Kidney (tissue), 14 donors: Measurements from ENCODE around the gene GRIN2A. TPM values are rescaled to one million over a fixed set of nuclear protein-coding genes. Genes with fewer than 3 reads are reported as not detected.

Source experiments
- DNase-seq, 5 donors: peaks; one replicate each; pipeline ENCODE4 v3.0.0-alpha.2; 2013 to 2020
- FAIRE-seq: peaks from 2 replicates; lab custom pipeline; 2012; peaks lifted over from hg19 to GRCh38; lab: Jason Lieb, UNC
- H3K27ac ChIP-seq, 2 donors: one replicate each; pipeline ENCODE4 v1.7.0; 2013; ENCODE audit warnings: low read depth in 2 of 2, low read length in 2 of 2, inconsistent platforms in 1 of 2
- H3K27me3 ChIP-seq: one replicate; pipeline ENCODE4 v1.7.1; 2013; ENCODE audit warnings: low read length, inconsistent platforms; ENCODE audit not compliant: control insufficient read depth, insufficient read depth
- H3K36me3 ChIP-seq, 3 donors: one replicate each; pipeline versions ENCODE4 v1.7.0 to v1.7.1; 2013; ENCODE audit warnings: low read length in 3 of 3, control low read depth in 1 of 3, inconsistent platforms in 1 of 3; ENCODE audit not compliant: insufficient read depth in 3 of 3, control insufficient read depth in 2 of 3
- H3K4me1 ChIP-seq, 3 donors: one replicate each; pipeline versions ENCODE4 v1.7.0 to v1.7.1; 2013; ENCODE audit warnings: low read length in 3 of 3, inconsistent platforms in 1 of 3, low read depth in 1 of 3; ENCODE audit not compliant: control insufficient read depth in 2 of 3, insufficient read depth in 2 of 3
- H3K4me3 ChIP-seq, 3 donors: one replicate each; pipeline versions ENCODE4 v1.7.0 to v1.8.1; 2013; ENCODE audit warnings: low read length in 3 of 3, control low read depth in 1 of 3, inconsistent platforms in 1 of 3
- H3K9ac ChIP-seq, 3 donors: one replicate each; pipeline versions ENCODE4 v1.7.0 to v1.7.1; 2013; ENCODE audit warnings: low read length in 3 of 3, control low read depth in 1 of 3, inconsistent platforms in 1 of 3
- H3K9me3 ChIP-seq, 3 donors: one replicate each; pipeline versions ENCODE4 v1.7.0 to v1.7.1; 2013; ENCODE audit warnings: low read length in 3 of 3, control low read depth in 1 of 3, inconsistent platforms in 1 of 3; ENCODE audit not compliant: control insufficient read depth in 2 of 3, insufficient read depth in 1 of 3
- CTCF ChIP-seq: IDR thresholded peaks from 3 replicates; pipeline ENCODE4 v1.5.1; 2012; ENCODE audit warnings: mild to moderate bottlenecking, moderate library complexity, borderline replicate concordance; ENCODE audit not compliant: insufficient read depth; ENCODE audit errors: extremely low read depth
- intact Hi-C: fragments of 100-400 bp; cut with DNase I; formaldehyde crosslinking; loops from one replicate; pipeline ENCODE4 v1.11.1; 2022
- polyA plus RNA-seq: library from polyadenylated mRNA; stranded (reverse); fragments of 350-450 nt; fragmentation: Illumina TruSeq; extraction: RNeasy Lipid Tissue Mini Kit (QIAGEN cat#74804); gene quantifications from one replicate; pipeline ENCODE4 v1.2.3, GENCODE V29; 2014; ENCODE audit warnings: low read depth, low replicate concordance; ENCODE audit not compliant: insufficient read depth
- total RNA-seq: library from RNA; stranded (reverse); fragmentation: NEBNext Ultra II Directional; extraction: Animal tissue kit (Norgen Biotek cat#: 25700); gene quantifications from one replicate; pipeline ENCODE4 v1.2.1, GENCODE V29; 2021
- donor health status: control.
- donor health status: control.
- donor health status: control.
- donor health status: control.
- donor health status: control.
- donor health status: DM: yes; HTN: yes; CAD: no.
- donor health status: Normal renal cell carcinoma (clear cell type).

GRIN2A gene
- total and polyA plus RNA-seq, 2 donors from 2014 or later, result 0.28 to 6.5 TPM

GRCh38 chr16:9980981-9981380, 201.2 kb downstream of the GRIN2A start:
- intact Hi-C loops, result no loop called here
- Histone ChIP-seq H3K4me1 (no peaks in the 10 kb centered on the region), H3K9ac (no peak overlapping the region), H3K27me3 (no peaks in the 10 kb centered on the region), H3K27ac (no peak overlapping the region), H3K36me3 (no peaks in the 10 kb centered on the region), H3K4me3 (no peak overlapping the region), H3K9me3 (no peaks in the 10 kb centered on the region)
- no peak for TF ChIP-seq CTCF
- FAIRE-seq, result no peak
- no peak for DNase-seq

- DNase-seq, result no peak
- no peaks in the 10 kb centered on the region for H3K9me3 ChIP-seq
- FAIRE-seq, result no peak
- no peak overlapping the region for H3K27ac ChIP-seq
- no peaks in the 10 kb centered on the region for H3K27me3 ChIP-seq
- no peaks in the 10 kb centered on the region for H3K4me1 ChIP-seq
- intact Hi-C loops, result no loop called here
- H3K4me3 ChIP-seq, result no peak overlapping the region
- H3K9ac ChIP-seq, result no peak overlapping the region
- no peak for TF ChIP-seq CTCF
- H3K36me3 ChIP-seq, result no peaks in the 10 kb centered on the region
These were observed 204.0 kb downstream of the GRIN2A start for GRCh38 chr16:9978160-9978725.

GRCh38 chr16:9977333-9977897, 204.8 kb downstream of the GRIN2A start:
- no peak for FAIRE-seq
- H3K9me3 ChIP-seq, result no peaks in the 10 kb centered on the region
- peak overlapping the region in 1 of 3 donors; percentile 2 for H3K4me3 ChIP-seq
- no peaks in the 10 kb centered on the region for H3K36me3 ChIP-seq
- intact Hi-C loops, result no loop called here
- H3K27ac ChIP-seq, result no peak overlapping the region
- DNase-seq, result peak in 1 of 5 donors; percentile 45
- no peaks in the 10 kb centered on the region for H3K27me3 ChIP-seq
- H3K9ac ChIP-seq, result no peak overlapping the region
- no peak for TF ChIP-seq CTCF
- H3K4me1 ChIP-seq, result no peaks in the 10 kb centered on the region
